Cardiac fibroblast (primary cell): ENCODE results near the gene TCF12.

Experiments used
- DNase-seq, 2 donors: peaks; one replicate each; pipeline versions ENCODE4 v3.0.0 to v3.0.0-alpha.2; 2010; ENCODE audit warnings: low read depth in 2 of 2
- H3K4me3 ChIP-seq, 2 donors: replicated peaks in 1 of 2; 1 replicate in 1 of 2; 2 replicates in 1 of 2; pipeline ENCODE4 v1.5.1; 2011; ENCODE audit warnings: low read depth in 2 of 2, low read length in 2 of 2, mild to moderate bottlenecking in 2 of 2, moderate library complexity in 1 of 2
- CTCF ChIP-seq: IDR thresholded peaks from one replicate; pipeline ENCODE4 v1.5.1; 2011; ENCODE audit warnings: low read depth, mild to moderate bottlenecking, low read length, inconsistent platforms

TCF12 gene

GRCh38 chr15:56963126-56963525 is 44.7 kb downstream of the TCF12 start:
- peak in 1 of 2 donors; percentile 18 for DNase-seq
- TF ChIP-seq CTCF = no peak

GRCh38 chr15:56963710-56964109 is 45.3 kb downstream of the TCF12 start:
- TF ChIP-seq CTCF = no peak
- no peak overlapping the region for H3K4me3 ChIP-seq
- DNase-seq = peak; percentile 28 to 63

More at GRCh38 chr15:56963126-56963525, 44.7 kb downstream of the TCF12 start:
- no peak overlapping the region for H3K4me3 ChIP-seq

- H3K4me3 ChIP-seq = no peak overlapping the region
- DNase-seq = peak in 1 of 2 donors; percentile 40
- TF ChIP-seq CTCF = no peak
Observed at GRCh38 chr15:56964182-56964581, 45.7 kb downstream of the TCF12 start.

GRCh38 chr15:56965231-56966013 is 47.0 kb downstream of the TCF12 start:
- no peak for TF ChIP-seq CTCF
- DNase-seq = no peak
- no peak overlapping the region for H3K4me3 ChIP-seq

GRCh38 chr15:56967336-56967735 is 48.9 kb downstream of the TCF12 start:
- DNase-seq = no peak
- H3K4me3 ChIP-seq = no peak overlapping the region
- no peak for TF ChIP-seq CTCF

- no peak overlapping the region for H3K4me3 ChIP-seq
- no peak for DNase-seq
- TF ChIP-seq CTCF = no peak
Observed at GRCh38 chr15:56968256-56968655, 49.8 kb downstream of the TCF12 start.
